ENCODE results near the gene PTPRU.
"Not testable (repeated sequence)": the region's sequence is repeated elsewhere in the genome, so short reads cannot be mapped to it uniquely, and the experiment has no call there.

DNA sequence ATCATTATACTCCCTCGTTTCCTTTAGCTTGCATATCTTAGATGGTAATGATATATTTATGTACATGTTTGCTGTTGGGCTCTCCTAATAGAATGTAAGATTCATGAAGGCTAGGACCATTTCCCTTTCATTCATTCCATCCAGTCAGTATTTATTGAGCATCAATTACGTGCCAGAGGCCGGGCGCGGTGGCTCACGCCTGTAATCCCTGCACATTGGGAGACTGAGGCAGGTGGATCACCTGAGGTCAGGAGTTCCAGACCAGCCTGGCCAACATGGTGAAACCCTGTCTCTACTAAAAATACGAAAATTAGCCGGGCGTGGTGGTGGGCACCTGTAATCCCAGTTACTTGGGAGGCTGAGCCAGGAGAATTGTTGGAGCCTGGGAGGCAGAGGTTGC, 1.4 kb upstream of the PTPRU start:
- not testable (repeated sequence) for TF ChIP-seq CTCF (conservative IDR thresholded peaks at IDR 0.05; ENCODE audit: low read depth, low read length); EZH2 (IDR thresholded peaks at IDR 0.05; ENCODE audit: borderline replicate concordance, low read depth, low read length, poor library complexity, severe bottlenecking)

Data from A673 (cell line).